ENCODE results near the gene GRIFIN.
A peak's percentile ranks its signal among the peaks of the same experiment; 100 is the strongest.

GRIFIN gene

DNA sequence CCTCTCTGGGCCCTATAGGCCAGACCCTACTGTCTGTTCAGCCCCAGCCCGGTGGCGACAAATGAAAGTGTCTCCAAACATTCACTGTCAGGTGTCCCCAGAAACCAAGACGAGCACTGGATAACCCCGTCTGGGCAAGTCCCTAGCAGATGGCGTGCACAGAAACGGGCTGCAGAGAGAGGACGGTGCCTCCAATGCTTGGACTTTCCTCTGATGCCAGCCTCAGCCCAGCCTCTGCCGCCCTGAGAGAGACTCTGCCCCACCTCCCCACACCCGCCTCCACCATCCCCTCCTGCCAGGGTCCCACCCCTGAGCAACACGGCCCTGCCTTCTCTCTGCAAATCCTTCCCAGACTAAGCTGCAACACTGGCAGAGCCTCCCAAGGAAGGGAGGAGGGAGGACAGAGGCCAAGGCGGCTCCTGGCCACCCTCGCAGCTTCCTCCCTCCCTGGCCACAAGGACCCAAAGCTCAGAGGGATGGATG, 36.0 kb upstream of the GRIFIN start:
- DNase-seq = no peak

DNA sequence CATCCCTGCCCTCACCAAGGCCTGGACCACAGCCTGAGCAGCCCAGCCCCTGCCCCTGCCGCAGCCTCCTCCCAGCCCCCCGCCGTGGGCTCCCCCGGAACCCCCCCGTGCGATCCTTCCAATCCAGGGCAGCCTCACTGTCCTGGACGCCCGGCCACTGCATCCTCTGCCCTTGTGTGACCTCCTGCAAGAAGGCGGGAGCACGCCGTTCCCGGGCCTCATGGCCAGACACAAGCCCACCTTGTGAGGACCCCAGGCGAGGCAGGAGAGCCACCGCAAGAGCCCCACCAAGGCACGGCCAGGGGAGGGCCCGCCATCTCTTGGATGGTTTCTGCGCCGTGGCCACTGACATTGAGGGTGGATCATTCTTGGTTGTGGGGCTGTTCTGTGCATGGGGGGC, 35.6 kb upstream of the GRIFIN start:
- DNase-seq = no peak

DNA sequence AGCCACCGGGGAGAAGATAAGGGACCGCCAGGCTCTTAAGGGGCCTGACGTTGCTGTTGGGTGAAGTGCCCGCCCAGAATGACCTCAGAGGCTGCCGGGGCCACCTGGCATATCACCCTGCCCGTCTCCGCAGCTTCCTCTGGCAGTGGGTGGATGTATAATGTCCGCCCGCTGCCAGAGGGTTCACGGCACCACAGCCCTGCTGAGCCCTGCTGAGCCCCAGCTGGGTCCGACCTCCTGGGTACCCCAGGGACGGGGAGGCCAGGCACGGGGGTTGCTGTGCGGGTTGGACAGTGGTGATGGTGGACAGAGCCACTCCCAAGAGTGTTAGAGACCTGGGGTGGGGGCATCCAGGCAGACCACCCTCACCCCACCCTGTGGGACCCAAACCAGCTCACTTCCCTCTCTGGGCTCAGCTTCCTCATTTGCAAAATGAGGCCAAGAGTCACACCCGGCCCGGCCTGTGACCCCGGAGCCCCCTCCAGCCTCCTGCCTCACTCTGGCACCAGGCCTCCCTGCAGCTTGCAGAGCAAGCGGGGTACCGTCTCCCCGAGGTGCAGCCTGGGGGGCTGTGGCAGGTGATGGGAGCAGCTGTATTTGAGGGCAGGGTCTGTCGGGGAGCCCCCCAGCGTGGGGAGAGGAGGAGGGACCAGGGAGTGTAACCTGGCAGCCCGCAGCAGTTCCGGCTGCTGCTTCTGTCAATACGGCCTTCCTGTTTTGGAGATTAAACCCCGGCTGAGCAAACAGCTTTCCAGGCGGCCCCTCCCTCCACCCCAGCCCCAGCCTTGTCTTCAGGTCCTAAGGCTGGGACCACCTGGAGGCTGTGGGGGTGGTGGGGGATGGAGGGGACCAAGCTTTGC, 34.9 kb upstream of the GRIFIN start:
- no peak for DNase-seq

DNA sequence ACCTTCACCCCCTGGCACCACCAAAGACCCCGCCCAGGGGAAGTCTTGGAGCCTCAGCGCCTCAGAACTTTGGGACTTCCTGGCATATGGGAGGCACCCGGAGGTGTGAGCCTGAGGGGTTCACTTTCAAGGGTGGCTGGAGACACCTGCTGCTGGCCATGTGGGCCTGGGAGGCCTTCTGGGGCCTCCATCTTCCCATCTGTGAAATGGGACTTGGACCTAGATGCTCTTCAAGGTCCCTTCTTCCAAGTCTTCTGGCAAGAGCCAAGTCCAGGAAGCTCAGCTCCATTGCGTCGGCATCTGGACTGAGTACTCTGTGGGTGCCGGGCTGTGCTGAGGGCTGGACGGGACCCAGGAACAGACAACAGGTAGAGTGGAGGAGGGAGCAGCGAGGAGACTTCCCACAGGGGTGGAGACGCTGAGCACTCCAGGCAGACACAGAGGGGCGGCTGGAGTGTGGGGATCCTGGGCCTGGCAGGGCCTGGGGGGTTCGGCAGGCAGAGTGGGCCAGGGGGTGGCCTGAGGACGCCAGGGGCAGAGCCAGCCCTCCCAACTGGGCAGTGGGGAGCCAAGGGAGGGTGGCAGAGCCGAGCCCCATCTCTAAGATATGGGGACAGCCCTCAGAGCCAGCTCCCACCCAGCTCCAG, 34.1 kb upstream of the GRIFIN start:
- DNase-seq = no peak

- no peak for DNase-seq
Observed at GRCh38 chr7:2509298-2509906, 33.2 kb upstream of the GRIFIN start.

GRCh38 chr7:2508327-2509215, 32.4 kb upstream of the GRIFIN start:
- DNase-seq = peak; percentile 61 to 86

DNA sequence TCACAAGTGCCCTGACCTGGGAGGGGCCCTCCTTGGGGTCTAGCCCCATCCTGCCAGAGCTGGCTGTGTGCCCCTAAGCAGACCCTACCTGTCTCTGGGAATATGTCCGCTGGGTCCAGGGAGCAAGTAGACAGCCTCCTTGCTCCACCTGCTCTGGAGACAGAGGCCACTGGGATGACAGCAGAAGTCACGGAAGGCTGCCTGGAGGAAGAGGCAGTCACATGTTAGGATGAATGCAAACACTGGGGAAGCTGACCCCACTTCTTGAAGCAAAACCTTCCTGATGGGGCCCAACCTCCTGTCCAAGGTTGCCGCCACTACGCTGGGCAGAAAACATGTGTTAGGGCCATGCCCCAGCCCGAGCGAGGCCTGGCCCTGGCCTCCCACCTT, 31.7 kb upstream of the GRIFIN start:
- DNase-seq = no peak

- no peak for DNase-seq
Observed at GRCh38 chr7:2507208-2507916, 31.2 kb upstream of the GRIFIN start.

- DNase-seq = no peak
Observed at GRCh38 chr7:2505401-2505800, 29.2 kb upstream of the GRIFIN start.

GRCh38 chr7:2504889-2505375, 28.7 kb upstream of the GRIFIN start:
- DNase-seq = no peak

DNA sequence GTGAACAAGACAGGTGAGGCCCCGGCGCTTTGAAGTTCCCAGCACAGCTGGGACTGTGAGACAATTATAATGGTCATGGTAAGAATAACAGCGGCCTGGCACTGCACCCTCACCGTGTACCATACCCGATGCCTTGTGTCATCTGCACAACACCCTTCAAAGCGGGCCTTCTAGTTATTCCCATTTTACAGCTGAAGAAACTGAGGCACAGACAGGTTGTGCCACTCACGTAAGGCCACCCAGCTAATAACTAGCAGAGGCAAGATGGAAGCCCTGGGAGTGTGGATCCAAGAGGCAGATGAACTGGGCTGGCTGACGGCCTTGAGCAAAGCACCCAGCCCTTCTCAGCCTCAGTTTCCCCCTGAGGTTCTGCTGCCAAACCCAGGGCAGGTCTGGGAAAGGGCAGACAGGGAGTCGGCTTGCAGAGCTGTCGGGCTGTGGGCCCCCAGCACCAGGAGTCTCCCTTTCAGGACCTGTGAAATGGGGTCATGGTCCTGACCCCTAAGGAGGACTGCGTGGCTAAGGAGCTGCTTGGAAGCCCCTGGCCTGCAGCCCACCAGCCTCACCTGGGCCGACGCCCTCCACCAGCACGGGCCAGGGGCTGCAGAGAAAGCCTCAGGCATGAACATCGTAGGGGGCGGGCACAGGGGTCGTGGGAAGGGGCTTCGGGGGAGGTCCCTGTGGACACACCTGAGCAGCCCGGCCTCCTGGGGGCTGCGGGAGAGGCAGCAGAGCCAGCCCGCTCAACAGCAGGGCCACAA, 28.1 kb upstream of the GRIFIN start:
- no peak for DNase-seq

DNA sequence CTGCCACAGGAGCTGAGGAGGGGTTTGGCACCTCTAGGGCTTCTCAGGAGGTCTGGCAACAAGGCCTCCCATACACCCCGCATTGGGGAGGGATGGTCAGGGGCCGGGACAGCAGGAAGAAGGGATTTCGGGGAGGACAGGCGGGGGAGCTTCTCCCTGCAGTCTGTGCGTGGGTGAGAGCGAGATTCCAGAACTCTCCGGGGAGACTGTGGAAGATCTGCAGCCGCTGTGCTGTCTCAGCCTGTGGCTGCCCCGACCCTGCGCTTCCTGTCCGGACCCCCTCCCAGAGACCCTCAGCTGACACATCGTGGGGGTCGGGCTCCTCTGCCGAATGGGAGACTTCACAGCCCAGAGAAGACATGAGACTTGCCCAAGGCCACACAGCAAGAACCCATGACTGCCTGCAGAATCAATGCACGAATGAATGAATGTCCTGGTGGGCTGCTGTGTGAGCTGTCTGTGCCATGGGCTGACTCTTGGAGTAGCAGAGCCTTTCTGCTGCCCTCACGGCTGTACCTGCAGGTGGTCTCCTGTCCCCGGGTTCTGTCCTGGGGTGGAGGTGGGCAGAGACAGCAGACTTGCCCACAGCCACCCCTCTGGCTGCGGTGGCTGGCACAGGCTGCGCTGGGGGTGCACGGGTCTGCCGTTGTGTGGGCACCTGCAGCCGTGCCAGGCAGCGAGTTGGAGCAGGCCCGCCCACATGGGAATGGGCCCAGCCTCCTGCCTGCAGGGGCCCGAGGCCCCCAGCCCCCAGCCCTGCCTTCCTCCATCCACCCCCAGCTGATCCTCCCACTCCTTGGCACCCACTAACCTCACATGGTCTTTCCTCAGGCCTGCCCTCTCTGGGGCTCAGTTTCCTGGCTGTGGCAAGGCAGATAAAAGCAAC, 27.1 kb upstream of the GRIFIN start:
- no peak for DNase-seq

DNA sequence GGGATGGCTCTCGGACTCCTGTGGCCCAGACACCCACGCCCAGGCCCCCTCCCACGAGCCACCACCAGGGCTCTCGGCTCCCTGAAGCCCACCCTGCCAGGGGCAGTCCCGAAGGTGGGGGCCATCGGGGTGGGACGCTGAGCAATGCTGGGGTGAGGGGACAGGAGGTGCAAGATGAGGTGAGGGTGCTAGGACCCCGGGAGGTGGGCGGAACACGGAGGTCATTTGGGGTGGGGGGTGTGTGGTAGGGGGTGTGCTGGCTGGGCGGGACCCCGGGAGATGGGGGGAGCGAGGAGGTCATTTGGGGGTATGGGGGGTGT, 26.4 kb upstream of the GRIFIN start:
- no peak for DNase-seq

DNA sequence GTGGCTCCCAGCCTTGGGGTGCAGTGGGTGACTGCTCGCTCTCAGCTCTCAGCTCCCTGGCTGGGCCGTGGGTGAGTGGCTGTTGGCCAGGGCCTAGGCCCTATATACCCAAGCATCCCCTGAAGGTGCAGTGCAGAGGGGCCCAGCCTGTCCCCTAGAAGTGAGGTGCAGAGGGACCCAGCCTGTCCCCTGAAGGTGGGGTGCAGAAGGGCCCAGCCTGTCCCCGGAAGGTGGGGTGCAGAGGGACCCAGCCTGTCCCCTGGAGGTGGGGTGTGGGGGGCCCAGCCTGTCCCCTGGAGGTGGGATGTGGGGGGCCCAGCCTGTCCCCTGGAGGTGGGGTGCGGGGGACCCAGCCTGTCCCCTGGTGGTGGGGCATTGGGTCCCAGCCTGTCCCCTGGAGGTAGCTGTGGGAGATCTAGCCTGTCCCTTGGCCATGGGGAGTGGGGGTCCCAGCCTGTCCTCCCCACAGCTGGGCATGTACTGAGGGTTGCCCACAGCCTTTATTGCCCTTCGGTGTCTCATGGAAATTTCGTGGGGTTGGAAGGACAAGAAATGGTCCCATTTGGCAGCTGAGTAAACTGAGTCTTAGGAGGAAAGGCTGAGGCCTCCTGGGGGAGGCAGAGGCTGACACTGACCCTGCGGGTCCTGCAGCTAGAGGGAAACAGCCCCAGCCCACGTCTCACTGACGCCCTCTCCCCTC, 25.9 kb upstream of the GRIFIN start:
- no peak for DNase-seq

GRCh38 chr7:2500701-2501100, 24.5 kb upstream of the GRIFIN start:
- no peak for DNase-seq

DNA sequence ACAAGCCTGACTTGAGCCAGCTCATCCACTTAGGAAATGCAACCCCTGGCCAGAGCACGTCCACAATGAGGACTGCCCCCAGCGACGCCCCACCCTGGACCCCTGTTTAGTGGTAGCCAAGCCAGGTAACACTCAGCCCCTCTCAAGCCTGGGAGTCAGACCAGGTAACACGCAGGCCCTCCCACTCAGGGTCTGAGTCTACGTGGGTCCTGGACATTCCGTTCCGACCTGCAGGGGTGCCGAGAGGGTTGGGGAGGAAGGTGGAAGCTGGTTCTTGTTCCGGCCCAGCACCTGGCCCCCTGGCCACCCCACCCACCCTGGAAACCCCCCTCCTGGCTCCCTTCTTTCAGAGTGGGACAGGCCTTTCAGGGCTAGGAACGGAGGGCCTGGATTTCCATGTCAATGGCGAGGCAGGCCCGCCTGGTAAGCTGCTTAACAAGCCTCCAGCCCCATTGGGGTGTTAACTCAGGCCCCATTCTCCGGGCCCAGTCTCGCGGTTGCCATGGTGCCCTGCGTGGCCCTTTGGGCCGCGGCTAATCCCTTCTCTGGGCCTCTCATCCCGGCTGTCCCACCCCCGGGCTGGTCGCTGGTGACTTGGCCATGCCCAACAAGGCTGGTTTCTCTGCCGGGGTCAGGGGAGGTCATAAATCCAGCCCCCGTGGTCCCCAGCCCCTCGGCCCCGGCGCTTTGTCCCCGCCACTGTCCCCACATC, 23.7 kb upstream of the GRIFIN start:
- no peak for DNase-seq

GRCh38 chr7:2499181-2499580, 23.0 kb upstream of the GRIFIN start:
- no peak for DNase-seq

- no peak for DNase-seq
Observed at GRCh38 chr7:2498708-2499107, 22.5 kb upstream of the GRIFIN start.
